ENCODE measurements around the gene DBH. TPM values are rescaled to one million over a fixed set of nuclear protein-coding genes. Genes with fewer than 3 reads are reported as not detected.

The DBH gene
- total RNA-seq, 2 donors from 2014 or later = not detected

DNA sequence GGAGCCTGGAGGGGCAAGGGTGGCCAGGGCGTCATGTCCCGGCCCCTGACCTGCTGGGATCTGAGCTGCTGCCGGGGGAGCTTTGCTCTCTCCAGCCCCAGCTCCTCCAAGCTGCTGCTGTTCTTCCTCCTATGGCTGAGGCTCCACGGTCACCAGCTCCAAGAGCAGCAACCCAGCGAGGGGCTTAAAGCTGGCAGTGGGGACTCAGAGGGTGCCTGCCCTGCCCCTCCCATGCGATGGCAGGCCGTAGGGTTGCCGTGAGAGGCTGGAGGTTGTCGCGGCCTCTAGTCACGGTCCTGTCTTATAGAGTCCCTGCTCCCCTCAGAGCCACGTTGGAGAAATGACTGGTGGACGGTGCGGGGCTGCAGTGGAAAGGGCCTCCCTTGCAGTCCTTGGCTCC, 19.5 kb downstream of the DBH start:
- DNase-seq (ENCODE audit: low spot score) = no peak
- ATAC-seq (ENCODE audit: insufficient number of reproducible peaks, low FRiP score, low read depth) = no peak
- H3K4me1 ChIP-seq (ENCODE audit: control insufficient read depth in 1 of 2, low read depth in 2 of 2) = peaks cover 0 to 14% of the 10 kb centered on the region in 2 donors
- TF ChIP-seq, protein P1, sequence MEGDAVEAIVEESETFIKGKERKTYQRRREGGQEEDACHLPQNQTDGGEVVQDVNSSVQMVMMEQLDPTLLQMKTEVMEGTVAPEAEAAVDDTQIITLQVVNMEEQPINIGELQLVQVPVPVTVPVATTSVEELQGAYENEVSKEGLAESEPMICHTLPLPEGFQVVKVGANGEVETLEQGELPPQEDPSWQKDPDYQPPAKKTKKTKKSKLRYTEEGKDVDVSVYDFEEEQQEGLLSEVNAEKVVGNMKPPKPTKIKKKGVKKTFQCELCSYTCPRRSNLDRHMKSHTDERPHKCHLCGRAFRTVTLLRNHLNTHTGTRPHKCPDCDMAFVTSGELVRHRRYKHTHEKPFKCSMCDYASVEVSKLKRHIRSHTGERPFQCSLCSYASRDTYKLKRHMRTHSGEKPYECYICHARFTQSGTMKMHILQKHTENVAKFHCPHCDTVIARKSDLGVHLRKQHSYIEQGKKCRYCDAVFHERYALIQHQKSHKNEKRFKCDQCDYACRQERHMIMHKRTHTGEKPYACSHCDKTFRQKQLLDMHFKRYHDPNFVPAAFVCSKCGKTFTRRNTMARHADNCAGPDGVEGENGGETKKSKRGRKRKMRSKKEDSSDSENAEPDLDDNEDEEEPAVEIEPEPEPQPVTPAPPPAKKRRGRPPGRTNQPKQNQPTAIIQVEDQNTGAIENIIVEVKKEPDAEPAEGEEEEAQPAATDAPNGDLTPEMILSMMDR (IDR thresholded peaks at IDR 0.05) = no peak
- no peaks in the 10 kb centered on the region for H3K9me3 ChIP-seq
- H3K36me3 ChIP-seq = no peaks in the 10 kb centered on the region
- no peaks in the 10 kb centered on the region for H3K27me3 ChIP-seq (replicated peaks; ENCODE audit: insufficient read depth)
- H3K27ac ChIP-seq = no peak overlapping the region
- H3K4me3 ChIP-seq = no peak overlapping the region

DNA sequence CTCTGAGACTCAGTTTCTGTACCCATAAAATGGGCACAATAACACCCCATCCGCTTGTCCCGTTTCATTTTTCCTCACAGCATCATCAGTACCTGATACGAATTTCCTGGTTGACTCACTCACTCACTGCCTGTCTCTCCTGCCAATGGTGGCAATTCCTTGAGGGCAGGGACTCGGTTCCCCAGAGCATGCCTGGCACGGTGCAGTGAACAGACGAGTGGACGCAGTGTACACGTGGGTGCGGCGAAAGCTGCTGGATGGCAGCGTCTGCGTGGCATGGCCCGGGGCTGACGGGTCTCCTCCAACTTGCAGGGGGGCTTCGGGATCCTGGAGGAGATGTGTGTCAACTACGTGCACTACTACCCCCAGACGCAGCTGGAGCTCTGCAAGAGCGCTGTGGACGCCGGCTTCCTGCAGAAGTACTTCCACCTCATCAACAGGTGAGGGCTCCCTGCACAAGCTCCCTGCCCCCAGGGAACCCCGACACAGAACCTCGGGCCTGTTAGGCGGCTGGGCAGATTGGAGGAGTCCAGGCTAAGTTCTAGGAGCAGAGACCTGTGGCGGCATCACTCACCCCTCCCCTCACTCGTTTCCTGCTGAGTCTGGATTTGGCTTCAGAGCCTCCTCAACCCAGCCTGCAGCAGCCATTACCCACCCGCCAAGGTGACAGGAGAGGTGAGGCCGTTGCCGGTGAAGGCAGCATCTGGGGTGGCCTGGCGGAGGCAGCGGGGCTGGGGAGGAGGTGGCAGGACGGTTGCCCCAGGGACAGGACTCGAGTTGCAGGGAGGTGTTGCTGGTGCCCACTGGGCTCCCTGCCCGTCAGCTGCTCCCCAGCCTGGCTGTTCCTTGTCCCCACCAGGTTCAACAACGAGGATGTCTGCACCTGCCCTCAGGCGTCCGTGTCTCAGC, 20.3 kb downstream of the DBH start:
- DNase-seq (ENCODE audit: low spot score) = no peak
- Histone ChIP-seq H3K4me1 (ENCODE audit: control insufficient read depth in 1 of 2, low read depth in 2 of 2) (peaks cover 0 to 14% of the 10 kb centered on the region in 2 donors), H3K27ac (no peak overlapping the region), H3K9me3 (no peaks in the 10 kb centered on the region), H3K36me3 (no peaks in the 10 kb centered on the region), H3K4me3 (no peak overlapping the region), H3K27me3 (replicated peaks; ENCODE audit: insufficient read depth) (no peaks in the 10 kb centered on the region)
- TF ChIP-seq, protein P1 (IDR thresholded peaks at IDR 0.05) = no peak
- ATAC-seq (ENCODE audit: insufficient number of reproducible peaks, low FRiP score, low read depth) = no peak

DNA sequence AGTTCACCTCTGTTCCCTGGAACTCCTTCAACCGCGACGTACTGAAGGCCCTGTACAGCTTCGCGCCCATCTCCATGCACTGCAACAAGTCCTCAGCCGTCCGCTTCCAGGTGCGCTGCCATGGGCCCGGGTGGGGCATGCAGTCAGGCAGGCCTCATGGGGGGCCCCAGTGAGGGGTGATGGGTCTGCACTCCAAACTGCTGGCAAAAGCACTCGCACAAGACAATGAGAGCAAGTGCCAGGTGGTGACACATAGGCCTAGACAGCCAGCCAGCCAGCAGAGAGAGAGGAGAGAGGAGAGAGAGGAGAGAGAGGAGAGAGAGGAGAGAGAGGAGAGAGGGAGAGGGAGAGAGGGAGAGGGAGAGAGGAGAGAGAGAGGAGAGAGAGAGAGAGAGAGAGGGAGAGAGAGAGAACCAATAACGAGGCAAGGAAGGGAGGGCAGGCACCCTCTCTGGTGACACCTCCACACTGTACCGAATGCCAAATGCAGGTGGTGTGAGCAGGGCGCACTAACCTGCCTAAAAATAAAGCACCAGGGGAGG, 21.0 kb downstream of the DBH start:
- no peaks in the 10 kb centered on the region for H3K36me3 ChIP-seq
- DNase-seq (ENCODE audit: low spot score) (no peak), ATAC-seq (ENCODE audit: insufficient number of reproducible peaks, low FRiP score, low read depth) (no peak)
- peaks cover 0 to 14% of the 10 kb centered on the region in 2 donors for H3K4me1 ChIP-seq (ENCODE audit: control insufficient read depth in 1 of 2, low read depth in 2 of 2)
- H3K4me3 ChIP-seq = no peak overlapping the region
- H3K27me3 ChIP-seq (replicated peaks; ENCODE audit: insufficient read depth) = no peaks in the 10 kb centered on the region
- TF ChIP-seq, protein P1 (IDR thresholded peaks at IDR 0.05) = no peak
- H3K27ac ChIP-seq = no peak overlapping the region
- no peaks in the 10 kb centered on the region for H3K9me3 ChIP-seq

DNA sequence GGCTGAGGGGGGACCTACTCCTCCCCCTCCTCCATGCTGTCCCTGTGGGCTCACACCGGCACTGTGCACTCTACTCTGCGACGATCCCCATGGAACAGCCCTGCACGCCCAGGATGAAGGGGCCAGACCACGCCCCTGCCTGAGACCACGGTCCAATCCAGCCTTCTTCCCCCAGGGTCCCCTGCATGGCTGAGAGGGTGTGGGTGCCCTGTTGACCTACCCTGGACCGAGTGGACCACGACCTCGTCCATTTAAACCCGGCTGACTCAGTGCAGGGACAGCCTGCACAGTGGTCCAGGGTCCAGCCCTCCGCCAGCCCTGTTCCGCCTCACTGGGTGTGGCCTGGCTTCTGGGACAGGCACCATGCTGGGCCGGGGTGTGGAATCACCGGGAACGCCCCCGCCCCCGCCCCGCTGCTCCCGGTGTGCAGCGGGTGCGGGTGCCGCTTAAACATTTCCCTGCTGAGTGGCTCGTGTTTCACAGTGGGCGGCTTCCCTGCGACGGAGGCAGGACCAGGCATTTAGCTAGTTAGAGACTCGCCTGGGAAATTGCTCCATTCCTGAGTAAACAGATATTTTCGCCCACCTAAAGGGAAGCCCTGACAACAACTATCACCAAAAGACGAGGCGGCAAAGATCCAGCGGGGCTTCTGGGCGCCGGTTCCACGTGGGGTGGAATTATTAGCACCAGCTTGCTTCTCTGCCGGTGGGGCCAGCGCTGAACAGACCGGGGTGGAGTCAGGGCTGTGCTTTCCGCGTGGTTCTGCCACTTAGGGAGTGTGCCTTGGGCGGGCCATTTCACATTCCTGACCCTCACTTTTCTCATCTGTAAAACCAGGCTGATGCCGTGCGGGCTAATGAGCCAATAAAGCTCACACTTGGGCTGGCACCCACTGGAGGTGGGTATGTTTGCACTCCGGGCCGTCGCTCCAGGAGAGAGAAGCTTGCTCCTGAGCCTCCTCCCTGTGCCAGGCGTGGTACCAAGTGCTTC, 22.6 kb downstream of the DBH start:
- H3K9me3 ChIP-seq = no peaks in the 10 kb centered on the region
- H3K36me3 ChIP-seq = no peaks in the 10 kb centered on the region
- H3K4me3 ChIP-seq = peak overlapping the region; percentile 48
- H3K27me3 ChIP-seq (replicated peaks; ENCODE audit: insufficient read depth) = no peaks in the 10 kb centered on the region
- TF ChIP-seq, protein P1 (IDR thresholded peaks at IDR 0.05) = no peak
- no peak overlapping the region for H3K27ac ChIP-seq
- peaks cover 0 to 14% of the 10 kb centered on the region in 2 donors for H3K4me1 ChIP-seq (ENCODE audit: control insufficient read depth in 1 of 2, low read depth in 2 of 2)
- DNase-seq (ENCODE audit: low spot score) (no peak), ATAC-seq (ENCODE audit: insufficient number of reproducible peaks, low FRiP score, low read depth) (no peak)

Measured in thoracic aorta (tissue), 2 donors.